Panc1 (cell line): ENCODE results near the gene DSCAML1. TPM values are rescaled to one million over a fixed set of nuclear protein-coding genes. Genes with fewer than 3 reads are reported as not detected.

Experiments used
- ATAC-seq: fragments of 200-7000 bp; cut with Tn5 transposase; 2 replicates; pipeline ENCODE4 v1.9.1; 2020; ENCODE audit warnings: mild to moderate bottlenecking, moderate library complexity
- BruUV-seq: library from RNA; stranded (reverse); fragments of 400-500 nt; replicated peaks from 2 replicates; lab custom pipeline; 2021; lab: Mats Ljungman, UMichigan
- CTCF ChIA-PET: fragments of 300-600 bp; sonication (Branson Sonifier 250); formaldehyde crosslinking; loops from one replicate; lab custom pipeline; 2022; ENCODE audit warnings: antibody characterized with exemption; lab: Charles Lee
- POLR2A ChIA-PET: fragments of 300-600 bp; sonication (Branson Sonifier 250); formaldehyde crosslinking; loops from one replicate; lab custom pipeline; 2022; ENCODE audit warnings: antibody characterized with exemption; lab: Charles Lee
- DNase-seq: peaks from one replicate; pipeline ENCODE4 v3.0.0-alpha.2; 2010; ENCODE audit warnings: low read depth, low spot score
- H3K27ac ChIP-seq: 2 replicates; pipeline ENCODE4 v1.5.1; 2011; ENCODE audit warnings: mild to moderate bottlenecking, low read length, inconsistent platforms
- H3K27me3 ChIP-seq: fragments of 200-500 bp; sonication (Bioruptor generic); 2 replicates; pipeline ENCODE4 v1.6.0; 2014; ENCODE audit warnings: low read length, inconsistent platforms; ENCODE audit not compliant: control insufficient read depth, insufficient read depth
- H3K36me3 ChIP-seq: fragments of 200-500 bp; sonication (Bioruptor generic); 2 replicates; pipeline ENCODE4 v1.5.1; 2014; ENCODE audit warnings: inconsistent platforms, mild to moderate bottlenecking, low read length, moderate library complexity; ENCODE audit not compliant: control insufficient read depth, insufficient read depth
- H3K4me1 ChIP-seq: 2 replicates; pipeline ENCODE4 v1.5.1; 2011; ENCODE audit warnings: inconsistent platforms, mild to moderate bottlenecking, low read length, moderate library complexity; ENCODE audit not compliant: control insufficient read depth, insufficient read depth
- H3K4me3 ChIP-seq, 2 experiments: 2 replicates each; pipeline ENCODE4 v1.5.1; 2011 to 2012; ENCODE audit warnings: low read depth in 2 of 2, low read length in 2 of 2, mild to moderate bottlenecking in 2 of 2, inconsistent platforms in 1 of 2, moderate library complexity in 1 of 2
- H3K9me3 ChIP-seq: fragments of 200-500 bp; sonication (Bioruptor generic); 2 replicates; pipeline ENCODE4 v1.5.1; 2014; ENCODE audit warnings: low read depth, mild to moderate bottlenecking, inconsistent platforms, low read length, moderate library complexity; ENCODE audit not compliant: control insufficient read depth, insufficient read depth
- POLR2AphosphoS5 ChIP-seq: IDR thresholded peaks from 2 replicates; pipeline ENCODE4 v1.6.1; 2012; ENCODE audit warnings: mild to moderate bottlenecking, low read depth, low read length, moderate library complexity
- SIN3A ChIP-seq: IDR thresholded peaks from 2 replicates; pipeline ENCODE4 v1.6.1; 2012; ENCODE audit warnings: low read depth, mild to moderate bottlenecking, low read length, moderate library complexity, borderline replicate concordance; ENCODE audit not compliant: insufficient read depth
- TCF7L2 ChIP-seq: IDR thresholded peaks from 2 replicates; pipeline ENCODE4 v1.6.1; 2011; ENCODE audit warnings: mild to moderate bottlenecking, low read depth, low read length, inconsistent platforms
- in situ Hi-C: cut with HindIII; loops from 2 replicates; pipeline ENCODE4 v1.10.0; 2016; ENCODE audit warnings: low sequenced_read_pairs, low pct_unique_long_range_greater_than_20kb
- intact Hi-C: fragments of 100-400 bp; cut with micrococcal nuclease; formaldehyde crosslinking; loops from one replicate; pipeline ENCODE4 v1.10.0; 2022; ENCODE audit not compliant: unreplicated experiment
- total RNA-seq: library from RNA; stranded (reverse); gene quantifications from one replicate; pipeline ENCODE4 v1.2.1, GENCODE V29; 2021; ENCODE audit not compliant: unreplicated experiment
- TF ChIP-seq, protein P1 (sequence below): fragments of 450-650 bp; IDR thresholded peaks from 2 replicates; pipeline ENCODE4 v1.5.1; 2017; ENCODE audit warnings: mild to moderate bottlenecking
- TF ChIP-seq, protein P2 (sequence below), 2 experiments: IDR thresholded peaks; 2 replicates each; pipeline ENCODE4 v1.6.1; 2011 to 2012; ENCODE audit warnings: low read depth in 2 of 2, control low read depth in 1 of 2, low read length in 1 of 2, mild to moderate bottlenecking in 1 of 2, moderate library complexity in 1 of 2; ENCODE audit not compliant: insufficient read depth in 1 of 2

DSCAML1 gene
- total RNA-seq, 1 experiment from 2014 or later = 1.6 TPM

DNA sequence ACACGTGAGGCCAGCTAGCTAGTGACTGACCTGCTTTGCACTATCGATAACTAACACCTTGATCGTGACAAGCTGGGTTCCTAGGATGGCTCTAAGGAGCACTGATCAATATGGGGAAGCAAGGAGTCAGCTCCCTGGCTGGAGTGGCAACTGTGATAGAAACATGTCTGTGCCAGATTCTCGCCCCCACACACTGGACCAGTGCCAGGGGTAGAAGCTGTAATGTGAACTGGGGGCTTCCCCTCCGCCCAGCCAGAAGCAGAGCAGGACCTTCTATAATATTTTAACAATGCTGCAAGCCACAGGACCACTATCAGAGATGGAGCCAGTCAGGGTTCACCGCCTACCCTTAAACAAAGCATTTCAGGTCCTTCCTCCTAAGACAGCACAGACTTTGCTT is 96.5 kb downstream of the DSCAML1 start:
- peaks cover 3% of the 10 kb centered on the region for H3K27me3 ChIP-seq
- H3K4me3 ChIP-seq = no peak overlapping the region
- ATAC-seq = no peak
- H3K36me3 ChIP-seq = no peaks in the 10 kb centered on the region
- H3K27ac ChIP-seq = no peak overlapping the region
- in situ Hi-C loops (no loop called here), intact Hi-C loops (no loop called here)
- peaks cover 6% of the 10 kb centered on the region; the same call in 1 of the 2 replicates for H3K4me1 ChIP-seq
- H3K9me3 ChIP-seq = no peaks in the 10 kb centered on the region
- ChIA-PET CTCF (no interaction called here), POLR2A (no interaction called here)
- no peak for TF ChIP-seq TCF7L2
- TF ChIP-seq, protein P1, sequence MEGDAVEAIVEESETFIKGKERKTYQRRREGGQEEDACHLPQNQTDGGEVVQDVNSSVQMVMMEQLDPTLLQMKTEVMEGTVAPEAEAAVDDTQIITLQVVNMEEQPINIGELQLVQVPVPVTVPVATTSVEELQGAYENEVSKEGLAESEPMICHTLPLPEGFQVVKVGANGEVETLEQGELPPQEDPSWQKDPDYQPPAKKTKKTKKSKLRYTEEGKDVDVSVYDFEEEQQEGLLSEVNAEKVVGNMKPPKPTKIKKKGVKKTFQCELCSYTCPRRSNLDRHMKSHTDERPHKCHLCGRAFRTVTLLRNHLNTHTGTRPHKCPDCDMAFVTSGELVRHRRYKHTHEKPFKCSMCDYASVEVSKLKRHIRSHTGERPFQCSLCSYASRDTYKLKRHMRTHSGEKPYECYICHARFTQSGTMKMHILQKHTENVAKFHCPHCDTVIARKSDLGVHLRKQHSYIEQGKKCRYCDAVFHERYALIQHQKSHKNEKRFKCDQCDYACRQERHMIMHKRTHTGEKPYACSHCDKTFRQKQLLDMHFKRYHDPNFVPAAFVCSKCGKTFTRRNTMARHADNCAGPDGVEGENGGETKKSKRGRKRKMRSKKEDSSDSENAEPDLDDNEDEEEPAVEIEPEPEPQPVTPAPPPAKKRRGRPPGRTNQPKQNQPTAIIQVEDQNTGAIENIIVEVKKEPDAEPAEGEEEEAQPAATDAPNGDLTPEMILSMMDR = no peak
- TF ChIP-seq SIN3A = no peak
- TF ChIP-seq POLR2AphosphoS5 = no peak
- TF ChIP-seq, protein P2, sequence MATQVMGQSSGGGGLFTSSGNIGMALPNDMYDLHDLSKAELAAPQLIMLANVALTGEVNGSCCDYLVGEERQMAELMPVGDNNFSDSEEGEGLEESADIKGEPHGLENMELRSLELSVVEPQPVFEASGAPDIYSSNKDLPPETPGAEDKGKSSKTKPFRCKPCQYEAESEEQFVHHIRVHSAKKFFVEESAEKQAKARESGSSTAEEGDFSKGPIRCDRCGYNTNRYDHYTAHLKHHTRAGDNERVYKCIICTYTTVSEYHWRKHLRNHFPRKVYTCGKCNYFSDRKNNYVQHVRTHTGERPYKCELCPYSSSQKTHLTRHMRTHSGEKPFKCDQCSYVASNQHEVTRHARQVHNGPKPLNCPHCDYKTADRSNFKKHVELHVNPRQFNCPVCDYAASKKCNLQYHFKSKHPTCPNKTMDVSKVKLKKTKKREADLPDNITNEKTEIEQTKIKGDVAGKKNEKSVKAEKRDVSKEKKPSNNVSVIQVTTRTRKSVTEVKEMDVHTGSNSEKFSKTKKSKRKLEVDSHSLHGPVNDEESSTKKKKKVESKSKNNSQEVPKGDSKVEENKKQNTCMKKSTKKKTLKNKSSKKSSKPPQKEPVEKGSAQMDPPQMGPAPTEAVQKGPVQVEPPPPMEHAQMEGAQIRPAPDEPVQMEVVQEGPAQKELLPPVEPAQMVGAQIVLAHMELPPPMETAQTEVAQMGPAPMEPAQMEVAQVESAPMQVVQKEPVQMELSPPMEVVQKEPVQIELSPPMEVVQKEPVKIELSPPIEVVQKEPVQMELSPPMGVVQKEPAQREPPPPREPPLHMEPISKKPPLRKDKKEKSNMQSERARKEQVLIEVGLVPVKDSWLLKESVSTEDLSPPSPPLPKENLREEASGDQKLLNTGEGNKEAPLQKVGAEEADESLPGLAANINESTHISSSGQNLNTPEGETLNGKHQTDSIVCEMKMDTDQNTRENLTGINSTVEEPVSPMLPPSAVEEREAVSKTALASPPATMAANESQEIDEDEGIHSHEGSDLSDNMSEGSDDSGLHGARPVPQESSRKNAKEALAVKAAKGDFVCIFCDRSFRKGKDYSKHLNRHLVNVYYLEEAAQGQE (IDR thresholded peaks at IDR 0.05; ENCODE audit: insufficient read depth in 1 of 2, low read depth in 2 of 2, low read length in 1 of 2) = no peak
- DNase-seq = no peak
- no TSS peak for BruUV-seq

DNA sequence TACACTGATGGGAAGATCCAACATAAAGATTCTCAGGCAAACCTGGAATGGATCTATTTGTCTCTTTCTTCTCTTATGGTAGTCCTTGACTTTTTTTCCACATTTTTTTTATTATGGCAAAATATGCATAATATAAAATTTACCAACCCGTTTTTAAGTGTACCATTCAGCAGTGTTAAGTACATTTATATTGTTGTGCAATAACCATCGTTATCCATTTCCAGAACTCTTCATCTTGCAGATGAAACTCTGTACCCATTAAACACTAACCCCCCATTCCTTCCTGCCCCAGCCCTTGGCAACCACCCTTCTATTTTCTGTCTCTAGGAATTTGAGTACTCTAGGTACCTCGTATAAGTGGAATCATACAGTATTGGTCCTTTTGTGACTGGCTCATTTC is 99.7 kb downstream of the DSCAML1 start:
- BruUV-seq = no TSS peak
- POLR2A ChIA-PET = no interaction called here
- no peaks in the 10 kb centered on the region for H3K36me3 ChIP-seq
- H3K27me3 ChIP-seq = peaks cover 13% of the 10 kb centered on the region
- intact Hi-C loops (no loop called here), in situ Hi-C loops (no loop called here)
- H3K4me1 ChIP-seq = no peaks in the 10 kb centered on the region
- CTCF ChIA-PET = no interaction called here
- DNase-seq (no peak), ATAC-seq (no peak)
- no peak overlapping the region for H3K27ac ChIP-seq
- H3K9me3 ChIP-seq = no peaks in the 10 kb centered on the region
- no peak overlapping the region for H3K4me3 ChIP-seq
- TF ChIP-seq TCF7L2 (no peak), POLR2AphosphoS5 (no peak), SIN3A (no peak)
- TF ChIP-seq, protein P1 = no peak
- TF ChIP-seq, protein P2 (IDR thresholded peaks at IDR 0.05; ENCODE audit: insufficient read depth in 1 of 2, low read depth in 2 of 2, low read length in 1 of 2) = no peak
